Smooth muscle cell (in vitro differentiated cells): Measurements from ENCODE around the gene BAHCC1. TPM values are rescaled to one million over a fixed set of nuclear protein-coding genes. Genes with fewer than 3 reads are reported as not detected.

Source experiments
- DNase-seq: peaks from one replicate; lab custom pipeline; 2025; ENCODE audit not compliant: unreplicated experiment; lab: John Stamatoyannopoulos, UW
- H2AFZ ChIP-seq: fragments of 200-600 bp; sonication (generic); 2 replicates; pipeline ENCODE4 v1.6.0; 2016; ENCODE audit warnings: antibody characterized with exemption, low read depth, mild to moderate bottlenecking
- H3F3A ChIP-seq: fragments of 200-600 bp; sonication (generic); 2 replicates; pipeline ENCODE4 v1.6.0; 2017; ENCODE audit warnings: antibody characterized with exemption, low read depth
- H3K27ac ChIP-seq: fragments of 200-600 bp; sonication (generic); 2 replicates; pipeline ENCODE4 v1.5.1; 2016; ENCODE audit warnings: low read depth, mild to moderate bottlenecking
- H3K27me3 ChIP-seq: fragments of 200-600 bp; sonication (generic); 2 replicates; pipeline ENCODE4 v1.6.1; 2016; ENCODE audit warnings: low read depth, mild to moderate bottlenecking
- H3K36me3 ChIP-seq: fragments of 200-600 bp; sonication (generic); 2 replicates; pipeline ENCODE4 v1.5.1; 2016; ENCODE audit warnings: low read depth
- H3K4me1 ChIP-seq: fragments of 200-600 bp; sonication (generic); 2 replicates; pipeline ENCODE4 v1.5.1; 2016; ENCODE audit warnings: low read depth
- H3K4me2 ChIP-seq: fragments of 200-600 bp; sonication (generic); 2 replicates; pipeline ENCODE4 v1.6.0; 2016; ENCODE audit warnings: mild to moderate bottlenecking
- H3K4me3 ChIP-seq: fragments of 200-600 bp; sonication (generic); 2 replicates; pipeline ENCODE4 v1.5.1; 2016; ENCODE audit warnings: mild to moderate bottlenecking
- H3K79me2 ChIP-seq: fragments of 200-600 bp; sonication (generic); 2 replicates; pipeline ENCODE4 v1.6.0; 2016; ENCODE audit warnings: low read depth, mild to moderate bottlenecking
- H3K9ac ChIP-seq: fragments of 200-600 bp; sonication (generic); 2 replicates; pipeline ENCODE4 v1.6.0; 2016; ENCODE audit warnings: low read depth
- H3K9me3 ChIP-seq: fragments of 200-600 bp; sonication (generic); replicated peaks from 2 replicates; pipeline ENCODE4 v1.5.1; 2016; ENCODE audit warnings: low read depth
- H4K20me1 ChIP-seq: fragments of 200-600 bp; sonication (generic); 2 replicates; pipeline ENCODE4 v1.6.0; 2016; ENCODE audit warnings: low read depth
- WGBS: methylation state at CpG from one replicate; pipeline ENCODE4 v1.1.7; 2016; ENCODE audit warnings: low lambda C conversion rate; 5-methylcytosine and 5-hydroxymethylcytosine counted together
- polyA plus RNA-seq: library from polyadenylated mRNA; unstranded; fragments of >200 nt; fragmentation: Nextera tagmentation; extraction: Ambion mirVana; gene quantifications from 2 replicates; pipeline ENCODE4 v1.2.1, GENCODE V29; 2016
- total RNA-seq: library from RNA; depleted of rRNA; stranded (reverse); fragments of >200 nt; gene quantifications from 2 replicates; pipeline ENCODE4 v1.2.3, GENCODE V29; 2014
- TF ChIP-seq, protein P1 (sequence below): fragments of 200-600 bp; sonication (generic); IDR thresholded peaks from 2 replicates; pipeline ENCODE4 v1.5.1; 2017; ENCODE audit warnings: borderline replicate concordance, mild to moderate bottlenecking, antibody characterized with exemption; ENCODE audit not compliant: insufficient read depth, poor library complexity, severe bottlenecking

Gene BAHCC1
- total and polyA plus RNA-seq, 2 experiments from 2014 or later: 3.2 to 4.6 TPM

DNA sequence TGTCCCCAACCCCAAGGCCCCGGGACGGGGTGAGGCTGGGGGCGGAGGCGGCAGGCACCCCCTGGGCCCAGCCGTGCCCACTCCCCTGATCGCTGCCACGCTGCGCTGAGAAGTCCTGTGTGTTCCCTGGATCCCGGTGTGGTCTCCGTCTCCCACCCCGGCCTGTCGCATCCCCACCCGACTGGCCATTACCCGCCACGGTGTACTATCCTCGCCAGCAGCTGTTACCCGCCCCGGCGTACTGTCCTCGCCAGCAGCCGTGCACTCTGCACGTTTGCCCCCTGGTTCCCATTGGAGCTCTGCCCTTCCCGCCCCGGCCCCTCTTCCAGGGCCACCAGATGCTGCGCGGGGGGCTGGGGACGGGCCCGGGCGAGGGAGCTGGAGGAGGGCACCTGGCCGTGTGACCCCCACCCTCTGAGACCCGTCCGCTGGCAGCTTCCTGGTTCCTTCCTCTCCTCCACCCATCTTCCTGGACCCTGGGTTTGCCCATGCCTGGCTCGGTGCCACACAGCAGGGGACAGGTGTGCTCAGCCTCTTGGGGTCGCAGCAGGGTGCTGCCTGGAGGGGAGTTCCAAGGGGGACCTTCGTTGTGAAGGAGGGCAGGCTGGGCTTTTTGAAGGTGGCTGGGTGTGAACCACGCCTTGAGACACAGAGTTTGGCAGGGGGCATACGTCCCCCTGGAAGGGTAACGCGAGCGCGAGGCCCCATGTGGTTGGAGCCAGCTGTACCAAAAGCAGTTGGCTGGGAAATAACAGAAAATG is 19.7 kb downstream of the BAHCC1 start:
- Histone ChIP-seq H3K9me3 (no peaks in the 10 kb centered on the region), H3K27me3 (no peaks in the 10 kb centered on the region), H4K20me1 (no peaks in the 10 kb centered on the region), H3K4me1 (peaks cover 16% of the 10 kb centered on the region), H2AFZ (no peak overlapping the region), H3K27ac (no peak overlapping the region), H3K4me3 (no peak overlapping the region), H3K36me3 (no peaks in the 10 kb centered on the region), H3K4me2 (no peak overlapping the region), H3K79me2 (peaks cover 8% of the 10 kb centered on the region), H3K9ac (no peak overlapping the region), H3F3A (peaks cover 3% of the 10 kb centered on the region)
- 92% methylated on average over 30 of the region's 41 CpGs for WGBS
- TF ChIP-seq, protein P1, sequence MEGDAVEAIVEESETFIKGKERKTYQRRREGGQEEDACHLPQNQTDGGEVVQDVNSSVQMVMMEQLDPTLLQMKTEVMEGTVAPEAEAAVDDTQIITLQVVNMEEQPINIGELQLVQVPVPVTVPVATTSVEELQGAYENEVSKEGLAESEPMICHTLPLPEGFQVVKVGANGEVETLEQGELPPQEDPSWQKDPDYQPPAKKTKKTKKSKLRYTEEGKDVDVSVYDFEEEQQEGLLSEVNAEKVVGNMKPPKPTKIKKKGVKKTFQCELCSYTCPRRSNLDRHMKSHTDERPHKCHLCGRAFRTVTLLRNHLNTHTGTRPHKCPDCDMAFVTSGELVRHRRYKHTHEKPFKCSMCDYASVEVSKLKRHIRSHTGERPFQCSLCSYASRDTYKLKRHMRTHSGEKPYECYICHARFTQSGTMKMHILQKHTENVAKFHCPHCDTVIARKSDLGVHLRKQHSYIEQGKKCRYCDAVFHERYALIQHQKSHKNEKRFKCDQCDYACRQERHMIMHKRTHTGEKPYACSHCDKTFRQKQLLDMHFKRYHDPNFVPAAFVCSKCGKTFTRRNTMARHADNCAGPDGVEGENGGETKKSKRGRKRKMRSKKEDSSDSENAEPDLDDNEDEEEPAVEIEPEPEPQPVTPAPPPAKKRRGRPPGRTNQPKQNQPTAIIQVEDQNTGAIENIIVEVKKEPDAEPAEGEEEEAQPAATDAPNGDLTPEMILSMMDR: no peak
- DNase-seq: no peak

DNA sequence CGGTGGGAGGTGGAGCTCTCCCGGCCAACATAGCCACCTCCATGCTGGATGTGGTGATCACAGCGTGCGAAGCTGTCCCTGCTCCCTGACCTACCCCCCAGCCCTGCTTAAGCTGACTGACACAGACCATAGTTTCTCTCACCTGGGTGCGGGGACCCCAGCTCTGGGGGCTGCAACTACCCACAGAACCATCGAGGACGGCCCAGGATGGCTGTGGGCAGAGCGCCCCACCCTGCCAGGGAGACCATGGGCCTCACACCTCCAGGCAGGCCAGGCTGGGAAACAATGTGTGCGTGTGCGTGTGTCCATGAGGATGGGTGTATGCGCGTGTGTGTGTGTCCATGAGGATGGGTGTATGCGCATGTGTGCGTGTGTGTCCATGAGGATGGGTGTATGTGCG is 20.4 kb downstream of the BAHCC1 start:
- Histone ChIP-seq H3K4me1 (peaks cover 20% of the 10 kb centered on the region), H2AFZ (no peak overlapping the region), H3K4me2 (no peak overlapping the region), H3K9ac (no peak overlapping the region), H3K27ac (no peak overlapping the region), H4K20me1 (no peaks in the 10 kb centered on the region), H3F3A (peaks cover 10% of the 10 kb centered on the region), H3K27me3 (no peaks in the 10 kb centered on the region), H3K79me2 (peaks cover 7% of the 10 kb centered on the region), H3K9me3 (no peaks in the 10 kb centered on the region), H3K36me3 (no peaks in the 10 kb centered on the region), H3K4me3 (no peak overlapping the region)
- no peak for DNase-seq
- TF ChIP-seq, protein P1: no peak
- 98% methylated on average over 15 of the region's 15 CpGs for WGBS

DNA sequence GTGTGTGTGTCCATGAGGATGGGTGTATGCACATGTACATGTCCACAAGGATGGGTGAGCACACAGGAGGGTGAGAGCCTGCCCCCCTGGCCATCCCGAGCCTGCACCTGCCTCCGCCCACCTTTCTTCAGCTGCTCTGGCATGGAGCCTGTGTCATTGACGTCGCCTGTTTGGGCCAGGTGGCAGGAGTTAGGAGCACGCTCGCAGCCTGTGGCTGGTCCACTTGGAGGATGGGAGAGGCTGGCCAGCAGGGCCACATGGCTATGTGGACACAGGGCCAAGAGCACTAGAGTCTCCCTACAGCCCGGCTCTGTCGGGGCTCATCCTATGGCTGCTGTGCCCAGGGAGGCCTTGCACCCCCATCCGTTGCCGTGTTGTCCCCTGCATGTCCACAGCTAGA is 21.4 kb downstream of the BAHCC1 start:
- H3F3A ChIP-seq: peaks cover 19% of the 10 kb centered on the region
- H3K4me1 ChIP-seq: peaks cover 20% of the 10 kb centered on the region
- H3K4me2 ChIP-seq: no peak overlapping the region
- H4K20me1 ChIP-seq: no peaks in the 10 kb centered on the region
- TF ChIP-seq, protein P1: no peak
- H3K27me3 ChIP-seq: no peaks in the 10 kb centered on the region
- no peak overlapping the region for H2AFZ ChIP-seq
- peaks cover 10% of the 10 kb centered on the region for H3K79me2 ChIP-seq
- no peak overlapping the region for H3K27ac ChIP-seq
- H3K36me3 ChIP-seq: no peaks in the 10 kb centered on the region
- H3K9me3 ChIP-seq: no peaks in the 10 kb centered on the region
- no peak overlapping the region for H3K4me3 ChIP-seq
- no peak for DNase-seq
- 94% methylated on average over 10 of the region's 10 CpGs for WGBS
- no peak overlapping the region for H3K9ac ChIP-seq
